Fibroblast of lung (primary cell): Measurements from ENCODE around the gene NR6A1.
"Not testable (repeated sequence)": the region's sequence is repeated elsewhere in the genome, so short reads cannot be mapped to it uniquely, and the experiment has no call there.

ENCODE experiments used
- CTCF ChIP-seq, 2 donors: IDR thresholded peaks in 1 of 2; conservative IDR thresholded peaks in 1 of 2; 1 replicate in 1 of 2; 2 replicates in 1 of 2; pipeline ENCODE4 v1.5.1; 2011 to 2012; ENCODE audit warnings: low read length in 2 of 2, control low read depth in 1 of 2, inconsistent platforms in 1 of 2, low read depth in 1 of 2, mild to moderate bottlenecking in 1 of 2
- EZH2 ChIP-seq: IDR thresholded peaks from 2 replicates; pipeline ENCODE4 v1.5.1; 2012; ENCODE audit warnings: low read length, control low read depth, mild to moderate bottlenecking; ENCODE audit errors: missing control alignments

- TF ChIP-seq EZH2; CTCF (conservative IDR thresholded peaks at IDR 0.05 in 1 of 2, IDR thresholded peaks at IDR 0.05 in 1 of 2; ENCODE audit: low read depth in 1 of 2, low read length in 2 of 2): not testable (repeated sequence)
These were observed 155.3 kb downstream of the NR6A1 start for GRCh38 chr9:124615840-124616239.
